SK-N-SH (cell line): ENCODE results near the gene SLC26A8. TPM values are rescaled to one million over a fixed set of nuclear protein-coding genes. Genes with fewer than 3 reads are reported as not detected.

Experiments
- CTCF ChIA-PET: fragments of 300-600, 350-600 bp; formaldehyde crosslinking; extraction: SDS; loops from one replicate; lab custom pipeline; 2021; lab: Yijun Ruan, JAX
- POLR2A ChIA-PET: fragments of 350-600 bp; sonication (Branson Sonifier 250); formaldehyde crosslinking; extraction: SDS; loops from one replicate; lab custom pipeline; 2020; ENCODE audit warnings: antibody characterized with exemption, inconsistent platforms; lab: Yijun Ruan, JAX
- DNase-seq: peaks from one replicate; pipeline ENCODE4 v3.0.0; 2012
- H2AFZ ChIP-seq: fragments of 200-600 bp; sonication (generic); 2 replicates; pipeline ENCODE4 v1.8.1; 2016; ENCODE audit warnings: antibody characterized with exemption, mild to moderate bottlenecking, low read depth
- H3F3A ChIP-seq: fragments of 200-600 bp; sonication (generic); replicated peaks from 2 replicates; pipeline ENCODE3; 2016; ENCODE audit warnings: antibody characterized with exemption, mild to moderate bottlenecking; ENCODE audit not compliant: insufficient read depth
- H3K27ac ChIP-seq, 2 experiments: fragments of 200-500 bp in 1 of 2; fragments of 200-600 bp in 1 of 2; sonication (Bioruptor generic) in 1 of 2; sonication (generic), shearing (Covaris generic) in 1 of 2; 2 replicates each; pipeline versions ENCODE4 v1.5.1 to v1.6.1; 2014 to 2016; ENCODE audit warnings: low read depth in 2 of 2, inconsistent platforms in 1 of 2, low read length in 1 of 2, mild to moderate bottlenecking in 1 of 2, mixed read lengths in 1 of 2
- H3K27me3 ChIP-seq: fragments of 200-600 bp; sonication (generic), shearing (Covaris generic); 2 replicates; pipeline ENCODE4 v1.6.1; 2016; ENCODE audit warnings: mixed run types; ENCODE audit not compliant: insufficient read depth
- H3K36me3 ChIP-seq, 2 experiments: fragments of 200-500 bp in 1 of 2; fragments of 200-600 bp in 1 of 2; sonication (Bioruptor generic) in 1 of 2; sonication (generic) in 1 of 2; replicated peaks in 1 of 2; 2 replicates each; pipeline versions ENCODE3 to v1.5.1; 2014 to 2016; ENCODE audit warnings: low read length in 1 of 2, mild to moderate bottlenecking in 1 of 2; ENCODE audit not compliant: insufficient read depth in 2 of 2, control insufficient read depth in 1 of 2
- H3K4me1 ChIP-seq, 2 experiments: fragments of 200-500 bp in 1 of 2; fragments of 200-600 bp in 1 of 2; sonication (Bioruptor generic) in 1 of 2; sonication (generic), shearing (Covaris generic) in 1 of 2; 2 replicates each; pipeline versions ENCODE4 v1.5.1 to v1.6.1; 2014 to 2016; ENCODE audit warnings: low read depth in 1 of 2, low read length in 1 of 2, mixed run types in 1 of 2; ENCODE audit not compliant: insufficient read depth in 2 of 2, control insufficient read depth in 1 of 2
- H3K4me2 ChIP-seq: fragments of 200-600 bp; sonication (generic), shearing (Covaris generic); 2 replicates; pipeline ENCODE4 v1.6.1; 2017; ENCODE audit warnings: mixed run types
- H3K4me3 ChIP-seq, 2 experiments: fragments of 200-500 bp in 1 of 2; fragments of 200-600 bp in 1 of 2; sonication (Bioruptor generic) in 1 of 2; sonication (generic), shearing (Covaris generic) in 1 of 2; 2 replicates each; pipeline versions ENCODE4 v1.5.1 to v1.8.1; 2014 to 2016; ENCODE audit warnings: low read depth in 2 of 2, inconsistent platforms in 1 of 2, low read length in 1 of 2, mild to moderate bottlenecking in 1 of 2, mixed read lengths in 1 of 2, moderate library complexity in 1 of 2
- H3K79me2 ChIP-seq: fragments of 200-600 bp; sonication (generic); 2 replicates; pipeline ENCODE4 v1.8.1; 2017; ENCODE audit warnings: mild to moderate bottlenecking; ENCODE audit not compliant: insufficient read depth
- H3K9ac ChIP-seq: fragments of 200-600 bp; sonication (generic); 2 replicates; pipeline ENCODE4 v1.6.1; 2017; ENCODE audit warnings: mixed run types
- H3K9me2 ChIP-seq: fragments of 200-600 bp; sonication (generic); 2 replicates; pipeline ENCODE4 v1.6.1; 2017; ENCODE audit warnings: mixed run types
- H3K9me3 ChIP-seq: fragments of 200-600 bp; sonication (generic); 2 replicates; pipeline ENCODE4 v1.6.1; 2017; ENCODE audit warnings: mixed run types, mild to moderate bottlenecking, moderate library complexity
- H4K20me1 ChIP-seq: fragments of 200-600 bp; sonication (generic); 2 replicates; pipeline ENCODE4 v1.6.1; 2017; ENCODE audit warnings: mild to moderate bottlenecking, mixed run types; ENCODE audit not compliant: insufficient read depth
- CHD2 ChIP-seq: fragments of 150-350 bp; IDR thresholded peaks from 2 replicates; pipeline ENCODE4 v1.6.1; 2018; ENCODE audit warnings: low read length; ENCODE audit not compliant: partially characterized antibody
- FOSL2 ChIP-seq: IDR thresholded peaks from 2 replicates; pipeline ENCODE4 v1.4.0; 2012; ENCODE audit warnings: low read depth, mild to moderate bottlenecking, moderate library complexity, borderline replicate concordance
- GABPA ChIP-seq: IDR thresholded peaks from 2 replicates; pipeline ENCODE4 v1.4.0; 2012; ENCODE audit warnings: low read depth, mild to moderate bottlenecking
- GATA2 ChIP-seq: sonication (generic); formaldehyde crosslinking; IDR thresholded peaks from 2 replicates; pipeline ENCODE4 v1.5.0; 2020; ENCODE audit warnings: mild to moderate bottlenecking, missing genetic modification reagents
- JUND ChIP-seq: IDR thresholded peaks from 2 replicates; pipeline ENCODE4 v1.4.0; 2012
- MXI1 ChIP-seq: IDR thresholded peaks from 2 replicates; pipeline ENCODE4 v1.6.1; 2012; ENCODE audit warnings: mild to moderate bottlenecking, low read depth, low read length, improper control_type of control experiment
- NRF1 ChIP-seq: IDR thresholded peaks from 2 replicates; pipeline ENCODE4 v1.6.1; 2012; ENCODE audit warnings: low read depth, mild to moderate bottlenecking, low read length
- POLR2AphosphoS5 ChIP-seq: IDR thresholded peaks from 2 replicates; pipeline ENCODE4 v1.6.1; 2012; ENCODE audit warnings: low read depth, low read length
- RCOR1 ChIP-seq: fragments of 150-350 bp; IDR thresholded peaks from 2 replicates; pipeline ENCODE4 v1.6.1; 2017; ENCODE audit warnings: antibody characterized with exemption, low read length
- RFX5 ChIP-seq: IDR thresholded peaks from 2 replicates; pipeline ENCODE4 v1.6.1; 2012; ENCODE audit warnings: mild to moderate bottlenecking, improper control_type of control experiment, low read length
- TCF12 ChIP-seq: IDR thresholded peaks from 2 replicates; pipeline ENCODE4 v1.4.0; 2012
- TEAD4 ChIP-seq: IDR thresholded peaks from 2 replicates; pipeline ENCODE4 v1.4.0; 2012; ENCODE audit warnings: mild to moderate bottlenecking, borderline replicate concordance; ENCODE audit not compliant: insufficient read depth
- YY1 ChIP-seq: IDR thresholded peaks from 2 replicates; pipeline ENCODE4 v1.4.0; 2012; ENCODE audit warnings: low read depth, mild to moderate bottlenecking
- WGBS: methylation state at CpG from one replicate; pipeline ENCODE4 v1.1.6; 2017; ENCODE audit warnings: low lambda C conversion rate; 5-methylcytosine and 5-hydroxymethylcytosine counted together
- polyA plus RNA-seq, 3 experiments: library from polyadenylated mRNA; depleted of rRNA; stranded (reverse); fragments of >200 nt; gene quantifications; 2 replicates each; pipeline ENCODE4 v1.2.3, GENCODE V29; 2012
- TF ChIP-seq, protein P1 (sequence below): fragments of 150-350 bp; IDR thresholded peaks from 2 replicates; pipeline ENCODE4 v1.6.1; 2017; ENCODE audit warnings: antibody characterized with exemption, low read length, low read depth, borderline replicate concordance
- TF ChIP-seq, protein P2 (sequence below): IDR thresholded peaks from 2 replicates; pipeline ENCODE4 v1.6.1; 2012; ENCODE audit warnings: mild to moderate bottlenecking, low read depth, low read length, moderate library complexity
- TF ChIP-seq, protein P3 (sequence below): IDR thresholded peaks from 2 replicates; pipeline ENCODE4; 2012

The SLC26A8 gene
- polyA plus RNA-seq, 1 of the 3 experiments (the other 2 are of a cell fraction) = not detected

DNA sequence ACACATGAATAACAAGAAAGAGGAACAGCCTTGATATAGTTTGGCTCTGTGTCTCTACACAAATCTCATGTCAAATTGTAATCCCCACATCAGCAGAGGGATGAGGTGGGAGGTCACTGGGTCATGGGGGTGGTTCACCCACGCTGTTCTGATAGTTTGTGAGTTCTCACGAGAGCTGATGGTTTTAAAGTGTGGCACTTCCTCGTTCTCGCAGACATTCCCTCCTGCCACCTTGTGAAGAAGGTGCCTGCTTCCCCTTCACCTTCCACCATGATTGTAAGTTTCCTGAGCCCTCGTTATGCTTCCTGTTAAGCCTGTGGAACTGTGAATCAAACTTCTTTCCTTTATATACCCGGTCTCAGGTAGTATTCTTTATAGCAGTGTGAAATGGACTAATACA lies 116.7 kb downstream of the SLC26A8 start:
- Histone ChIP-seq H3K27ac (no peak overlapping the region), H3K36me3 (peaks cover 2 to 50% of the 10 kb centered on the region in 2 experiments), H3K4me3 (no peak overlapping the region), H2AFZ (no peak overlapping the region), H3K27me3 (no peaks in the 10 kb centered on the region), H3K4me2 (no peak overlapping the region), H3K9ac (no peak overlapping the region), H3F3A (peaks cover 5% of the 10 kb centered on the region), H3K4me1 (no peaks in the 10 kb centered on the region), H3K79me2 (peaks cover 98% of the 10 kb centered on the region), H3K9me3 (peaks cover 5% of the 10 kb centered on the region; the same call in 1 of the 2 replicates), H3K9me2 (no peaks in the 10 kb centered on the region), H4K20me1 (no peaks in the 10 kb centered on the region; the same call in 1 of the 2 replicates)
- no peak for TF ChIP-seq CHD2
- no peak for TF ChIP-seq NRF1
- no peak for TF ChIP-seq RCOR1
- TF ChIP-seq, protein P1, sequence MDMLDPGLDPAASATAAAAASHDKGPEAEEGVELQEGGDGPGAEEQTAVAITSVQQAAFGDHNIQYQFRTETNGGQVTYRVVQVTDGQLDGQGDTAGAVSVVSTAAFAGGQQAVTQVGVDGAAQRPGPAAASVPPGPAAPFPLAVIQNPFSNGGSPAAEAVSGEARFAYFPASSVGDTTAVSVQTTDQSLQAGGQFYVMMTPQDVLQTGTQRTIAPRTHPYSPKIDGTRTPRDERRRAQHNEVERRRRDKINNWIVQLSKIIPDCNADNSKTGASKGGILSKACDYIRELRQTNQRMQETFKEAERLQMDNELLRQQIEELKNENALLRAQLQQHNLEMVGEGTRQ = no peak
- TF ChIP-seq, protein P2, sequence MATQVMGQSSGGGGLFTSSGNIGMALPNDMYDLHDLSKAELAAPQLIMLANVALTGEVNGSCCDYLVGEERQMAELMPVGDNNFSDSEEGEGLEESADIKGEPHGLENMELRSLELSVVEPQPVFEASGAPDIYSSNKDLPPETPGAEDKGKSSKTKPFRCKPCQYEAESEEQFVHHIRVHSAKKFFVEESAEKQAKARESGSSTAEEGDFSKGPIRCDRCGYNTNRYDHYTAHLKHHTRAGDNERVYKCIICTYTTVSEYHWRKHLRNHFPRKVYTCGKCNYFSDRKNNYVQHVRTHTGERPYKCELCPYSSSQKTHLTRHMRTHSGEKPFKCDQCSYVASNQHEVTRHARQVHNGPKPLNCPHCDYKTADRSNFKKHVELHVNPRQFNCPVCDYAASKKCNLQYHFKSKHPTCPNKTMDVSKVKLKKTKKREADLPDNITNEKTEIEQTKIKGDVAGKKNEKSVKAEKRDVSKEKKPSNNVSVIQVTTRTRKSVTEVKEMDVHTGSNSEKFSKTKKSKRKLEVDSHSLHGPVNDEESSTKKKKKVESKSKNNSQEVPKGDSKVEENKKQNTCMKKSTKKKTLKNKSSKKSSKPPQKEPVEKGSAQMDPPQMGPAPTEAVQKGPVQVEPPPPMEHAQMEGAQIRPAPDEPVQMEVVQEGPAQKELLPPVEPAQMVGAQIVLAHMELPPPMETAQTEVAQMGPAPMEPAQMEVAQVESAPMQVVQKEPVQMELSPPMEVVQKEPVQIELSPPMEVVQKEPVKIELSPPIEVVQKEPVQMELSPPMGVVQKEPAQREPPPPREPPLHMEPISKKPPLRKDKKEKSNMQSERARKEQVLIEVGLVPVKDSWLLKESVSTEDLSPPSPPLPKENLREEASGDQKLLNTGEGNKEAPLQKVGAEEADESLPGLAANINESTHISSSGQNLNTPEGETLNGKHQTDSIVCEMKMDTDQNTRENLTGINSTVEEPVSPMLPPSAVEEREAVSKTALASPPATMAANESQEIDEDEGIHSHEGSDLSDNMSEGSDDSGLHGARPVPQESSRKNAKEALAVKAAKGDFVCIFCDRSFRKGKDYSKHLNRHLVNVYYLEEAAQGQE = no peak
- TF ChIP-seq MXI1 = no peak
- no peak for TF ChIP-seq GABPA
- no peak for TF ChIP-seq POLR2AphosphoS5
- TF ChIP-seq YY1 = no peak
- no peak for TF ChIP-seq TCF12
- TF ChIP-seq TEAD4 = no peak
- no peak for TF ChIP-seq FOSL2
- TF ChIP-seq GATA2 (CRISPR knock-in tag) = no peak
- no peak for TF ChIP-seq RFX5
- TF ChIP-seq, protein P3, sequence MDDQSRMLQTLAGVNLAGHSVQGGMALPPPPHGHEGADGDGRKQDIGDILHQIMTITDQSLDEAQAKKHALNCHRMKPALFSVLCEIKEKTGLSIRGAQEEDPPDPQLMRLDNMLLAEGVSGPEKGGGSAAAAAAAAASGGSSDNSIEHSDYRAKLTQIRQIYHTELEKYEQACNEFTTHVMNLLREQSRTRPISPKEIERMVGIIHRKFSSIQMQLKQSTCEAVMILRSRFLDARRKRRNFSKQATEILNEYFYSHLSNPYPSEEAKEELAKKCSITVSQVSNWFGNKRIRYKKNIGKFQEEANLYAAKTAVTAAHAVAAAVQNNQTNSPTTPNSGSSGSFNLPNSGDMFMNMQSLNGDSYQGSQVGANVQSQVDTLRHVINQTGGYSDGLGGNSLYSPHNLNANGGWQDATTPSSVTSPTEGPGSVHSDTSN = no peak
- no peak for TF ChIP-seq JUND
- POLR2A ChIA-PET = no interaction called here
- CTCF ChIA-PET = no interaction called here
- DNase-seq = no peak
- 98% methylated on average over 6 of the region's 6 CpGs for WGBS
